ENCODE measurements around the gene SEMA5A.

SEMA5A gene

DNA sequence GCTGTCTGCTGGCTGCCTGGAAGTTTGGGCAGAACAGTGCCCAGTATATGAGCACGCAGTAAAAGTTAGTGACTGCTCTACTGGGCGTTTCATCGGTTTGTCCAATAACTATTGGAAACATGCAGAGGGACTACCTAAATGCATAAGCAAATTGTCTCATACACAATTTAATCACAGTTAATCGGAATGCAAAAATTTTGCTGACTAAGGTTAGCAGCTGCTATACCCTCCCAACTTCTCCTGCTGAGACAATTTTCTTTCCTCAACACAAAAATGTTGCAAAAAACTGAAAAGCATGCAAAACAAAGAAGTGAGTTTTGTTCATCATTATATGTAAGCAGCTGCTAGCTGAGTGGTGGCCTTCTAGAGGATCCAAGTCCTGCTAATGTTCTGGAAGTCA lies 327.5 kb downstream of the SEMA5A start:
- no peak for DNase-seq (ENCODE audit: low read depth in 2 of 2)

DNA sequence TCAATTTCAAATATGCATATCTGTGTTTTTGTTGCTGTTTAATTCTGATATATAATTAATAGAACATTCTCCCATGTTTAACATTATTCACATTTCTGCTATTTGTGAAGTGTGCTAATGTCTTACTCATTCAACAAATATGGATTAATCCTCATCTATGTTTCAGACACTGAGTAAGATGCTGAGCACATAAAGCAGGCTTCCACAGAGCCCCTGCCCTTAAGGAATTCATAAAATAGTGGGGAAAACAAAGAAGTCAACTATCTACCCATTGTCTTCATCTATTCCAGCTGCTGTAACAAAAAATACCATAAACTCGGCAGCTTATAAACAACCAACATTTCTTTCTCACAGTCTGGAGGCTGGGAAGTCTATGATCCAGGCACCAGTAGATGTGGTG lies 333.3 kb downstream of the SEMA5A start:
- DNase-seq (ENCODE audit: low read depth in 2 of 2) = no peak

DNA sequence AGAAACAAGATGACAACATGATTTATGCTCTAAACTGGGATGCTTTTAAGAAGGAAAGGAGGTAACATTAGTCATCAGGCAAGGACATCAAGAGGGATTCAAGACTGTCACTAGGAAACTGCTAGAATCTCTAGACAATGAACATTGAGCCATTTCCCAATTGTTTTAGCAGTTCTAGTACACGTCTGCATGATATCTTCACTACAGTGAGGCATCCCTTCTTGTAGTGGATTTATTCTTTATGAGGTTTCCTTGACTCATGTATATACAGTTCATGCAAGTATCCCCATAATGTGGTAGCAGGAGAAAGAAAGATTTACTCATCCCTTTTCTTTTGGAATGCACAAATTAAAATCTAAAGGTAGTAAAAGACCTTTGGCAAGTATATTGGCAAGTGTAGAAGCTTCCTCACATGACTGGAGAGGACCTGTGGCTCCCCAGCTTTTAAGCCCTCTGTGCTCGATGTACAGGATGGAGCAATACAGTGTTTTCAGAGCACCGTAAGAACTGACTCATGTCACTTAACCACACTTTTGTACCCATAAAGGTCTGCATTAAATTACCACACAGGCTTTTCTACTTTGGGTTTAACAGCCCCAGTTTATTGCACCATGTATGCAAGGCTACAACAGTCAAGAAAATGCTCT lies 335.9 kb downstream of the SEMA5A start:
- DNase-seq (ENCODE audit: low read depth in 2 of 2) = no peak

DNA sequence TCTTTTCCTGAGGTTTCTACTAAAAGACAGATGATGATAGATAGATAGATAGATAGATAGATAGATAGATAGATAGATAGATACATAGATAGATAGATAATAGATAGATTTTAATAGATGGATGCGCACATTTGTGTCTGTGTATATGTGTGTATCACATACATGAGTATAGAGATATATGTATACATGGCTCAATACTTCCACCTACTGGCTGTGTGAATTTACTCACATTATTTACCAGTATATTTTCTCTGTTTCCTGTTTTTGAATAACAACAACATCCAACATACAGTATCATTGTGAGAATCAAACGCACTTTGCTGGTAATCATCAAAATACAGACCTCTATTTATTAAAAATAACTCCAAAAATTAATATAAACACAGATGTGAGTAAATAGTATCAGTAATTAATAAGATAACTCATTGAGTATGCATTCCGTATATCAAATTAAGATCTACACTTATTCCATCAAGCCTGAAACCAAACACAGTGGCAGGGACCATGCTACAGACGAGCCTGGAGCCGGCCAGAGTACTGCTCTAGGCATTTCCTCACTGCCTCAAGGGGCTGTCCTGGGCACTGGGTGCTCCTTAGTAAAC lies 338.0 kb downstream of the SEMA5A start:
- DNase-seq (ENCODE audit: low read depth in 2 of 2) = no peak

DNA sequence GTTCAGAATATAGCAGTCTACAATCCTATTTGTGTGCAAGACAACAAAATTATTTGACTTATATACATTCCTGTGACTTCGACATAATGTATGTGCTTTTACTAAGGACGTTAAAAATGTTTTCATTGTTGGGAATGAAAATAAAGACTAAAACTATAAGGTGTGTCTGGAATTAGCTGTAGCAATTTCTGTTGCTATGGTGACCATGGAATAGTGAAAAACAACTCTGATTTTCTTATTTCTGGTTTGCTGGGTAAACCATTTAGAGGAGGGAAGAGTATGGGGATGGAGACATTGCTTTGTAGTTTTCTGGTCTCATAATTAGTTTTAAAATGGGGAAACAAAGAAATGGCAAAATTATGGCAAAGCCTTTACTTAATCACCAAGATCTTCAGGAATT lies 343.2 kb downstream of the SEMA5A start:
- DNase-seq (ENCODE audit: low read depth in 2 of 2) = no peak

DNA sequence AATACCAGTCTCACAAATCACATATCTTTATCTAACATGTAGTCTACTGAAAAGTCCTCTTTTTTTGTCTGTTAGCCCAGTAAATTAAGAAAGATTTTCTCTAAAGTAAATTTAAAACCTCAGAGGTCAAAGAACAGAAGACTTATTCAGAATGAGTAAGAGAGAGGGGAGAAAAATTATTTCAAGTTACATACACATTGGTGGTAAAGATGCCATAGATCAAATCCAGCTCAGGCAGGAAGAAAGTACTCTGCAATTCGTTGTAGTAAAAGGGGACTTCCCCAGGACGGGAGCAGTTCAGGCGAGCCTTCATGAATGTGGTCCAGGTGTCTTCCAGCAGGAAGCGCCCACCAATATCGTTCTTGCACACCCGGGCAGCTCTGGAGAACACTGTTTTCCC lies 344.1 kb downstream of the SEMA5A start:
- no peak for DNase-seq (ENCODE audit: low read depth in 2 of 2)

DNA sequence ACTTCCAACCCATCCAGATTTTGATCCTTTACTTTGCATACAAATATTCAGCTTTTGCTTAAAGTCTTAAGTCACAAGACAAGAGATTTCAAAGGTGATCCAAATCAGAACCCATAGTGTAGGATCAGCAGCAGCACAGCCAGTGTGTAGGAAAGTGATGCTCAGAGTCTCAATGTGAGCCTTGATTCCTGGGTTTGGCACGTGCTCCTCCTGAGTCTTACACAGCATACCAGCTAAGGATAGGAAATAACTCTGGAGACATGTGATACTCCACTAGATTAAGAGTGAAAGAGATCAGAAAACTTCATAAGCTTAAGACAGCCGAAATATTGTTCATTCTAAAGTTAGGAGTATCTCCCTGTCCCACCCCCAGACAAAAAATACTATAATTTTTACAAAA lies 344.9 kb downstream of the SEMA5A start:
- no peak for DNase-seq (ENCODE audit: low read depth in 2 of 2)

GRCh38 chr5:9198394-9198793 lies 347.5 kb downstream of the SEMA5A start:
- no peak for DNase-seq (ENCODE audit: low read depth in 2 of 2)

GRCh38 chr5:9197881-9198260 lies 348.0 kb downstream of the SEMA5A start:
- no peak for DNase-seq (ENCODE audit: low read depth in 2 of 2)

- no peak for DNase-seq (ENCODE audit: low read depth in 2 of 2)
Observed at GRCh38 chr5:9196403-9197227, 349.3 kb downstream of the SEMA5A start.

GRCh38 chr5:9194509-9194908 lies 351.4 kb downstream of the SEMA5A start:
- no peak for DNase-seq (ENCODE audit: low read depth in 2 of 2)

GRCh38 chr5:9192266-9192665 lies 353.6 kb downstream of the SEMA5A start:
- DNase-seq (ENCODE audit: low read depth in 2 of 2) = no peak

DNA sequence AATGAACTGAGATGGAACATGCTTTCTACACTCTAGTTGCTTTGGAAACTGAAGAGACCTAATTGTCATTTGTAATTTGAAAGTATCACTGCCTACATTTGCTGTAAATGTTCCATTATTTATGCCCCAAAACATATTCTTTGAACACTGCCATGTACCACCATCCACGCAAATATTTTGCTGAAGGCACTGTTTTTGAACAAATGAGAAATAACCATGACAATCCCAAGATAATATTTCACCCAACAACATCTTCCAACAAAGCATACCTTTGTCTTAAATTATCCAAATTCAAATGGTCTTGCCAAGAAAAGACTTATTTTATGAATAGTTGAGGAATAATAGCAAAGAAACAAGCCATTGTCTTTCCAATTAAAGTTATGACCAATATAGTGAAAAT lies 356.2 kb downstream of the SEMA5A start:
- DNase-seq (ENCODE audit: low read depth in 2 of 2) = no peak

- no peak for DNase-seq (ENCODE audit: low read depth in 2 of 2)
Observed at GRCh38 chr5:9188956-9189355, 356.9 kb downstream of the SEMA5A start.

GRCh38 chr5:9188131-9188530 lies 357.7 kb downstream of the SEMA5A start:
- no peak for DNase-seq (ENCODE audit: low read depth in 2 of 2)

- no peak for DNase-seq (ENCODE audit: low read depth in 2 of 2)
Observed at GRCh38 chr5:9187614-9188013, 358.3 kb downstream of the SEMA5A start.

DNA sequence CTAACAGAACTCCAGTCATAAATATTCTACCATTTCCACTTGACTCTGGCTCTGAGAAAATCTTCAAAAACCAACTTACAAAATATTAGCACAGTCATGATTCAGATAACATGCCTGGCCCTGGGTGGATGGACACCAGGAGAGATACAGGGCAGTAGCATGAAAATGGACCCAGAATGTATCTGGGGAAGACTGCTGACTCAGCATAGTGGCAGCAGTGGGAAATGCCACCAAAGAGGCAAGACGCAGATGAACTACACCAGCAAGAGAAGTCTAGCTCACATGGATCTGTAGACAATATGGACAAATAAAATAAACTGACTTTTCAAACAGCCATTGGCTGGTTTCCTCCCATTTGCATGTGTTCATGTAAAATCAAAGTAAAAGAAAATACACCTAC lies 359.8 kb downstream of the SEMA5A start:
- DNase-seq (ENCODE audit: low read depth in 2 of 2) = no peak

DNA sequence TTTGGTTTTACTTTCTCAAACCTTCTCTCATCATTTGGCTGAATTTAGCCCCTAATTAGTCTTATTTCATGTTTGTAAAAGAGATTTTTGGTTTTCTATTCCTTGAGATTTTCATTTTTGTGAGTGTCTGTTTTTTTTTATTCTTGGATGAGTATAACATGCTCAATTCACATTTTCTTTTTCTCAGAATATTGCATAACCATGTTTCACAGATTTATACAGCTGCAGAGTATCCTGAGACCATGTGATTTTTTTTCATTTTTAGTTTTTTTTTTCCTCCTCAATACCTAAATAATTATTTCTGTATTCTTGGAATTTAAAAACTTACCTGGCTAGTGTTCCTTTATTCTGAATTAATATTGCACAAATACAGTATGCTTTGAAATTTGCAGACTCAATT lies 361.9 kb downstream of the SEMA5A start:
- DNase-seq (ENCODE audit: low read depth in 2 of 2) = no peak

DNA sequence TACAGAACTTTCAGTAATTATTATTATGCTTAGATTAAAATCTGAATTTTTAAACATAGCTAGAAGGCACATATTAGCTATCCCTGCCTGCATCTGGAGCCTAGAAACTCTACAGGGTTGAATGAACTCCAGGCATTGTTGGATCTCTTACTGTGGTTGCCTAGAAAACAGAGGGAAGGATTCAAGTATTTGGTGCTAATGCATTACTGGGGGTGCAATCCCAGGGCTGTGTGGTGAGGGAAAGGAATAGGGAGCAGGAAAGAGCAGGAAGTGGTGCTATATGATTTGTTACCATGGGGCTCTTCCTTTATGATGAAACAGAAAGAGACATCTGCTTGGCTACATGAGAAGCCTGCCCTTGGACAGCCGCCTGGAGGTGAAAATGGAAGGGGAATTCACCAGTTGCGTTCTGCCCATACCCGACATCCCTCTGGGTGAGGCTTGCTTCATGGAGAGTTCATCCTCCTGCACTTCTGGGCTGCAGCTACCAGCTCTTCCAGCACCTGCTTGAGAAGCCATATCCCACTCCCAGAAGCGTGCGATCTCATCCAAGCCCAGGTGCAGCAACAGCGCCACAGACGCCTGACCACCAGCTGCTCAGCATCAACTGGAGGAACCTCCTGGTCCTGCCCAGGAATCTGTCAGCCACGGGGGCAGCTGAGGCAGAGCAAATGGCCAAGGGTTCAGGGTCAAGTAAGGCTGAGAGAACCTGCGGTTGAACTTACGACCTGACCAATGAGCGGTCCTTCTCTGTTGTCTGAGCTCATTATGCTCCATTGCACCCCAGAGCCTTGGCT lies 362.8 kb downstream of the SEMA5A start:
- DNase-seq (ENCODE audit: low read depth in 2 of 2) = no peak

DNA sequence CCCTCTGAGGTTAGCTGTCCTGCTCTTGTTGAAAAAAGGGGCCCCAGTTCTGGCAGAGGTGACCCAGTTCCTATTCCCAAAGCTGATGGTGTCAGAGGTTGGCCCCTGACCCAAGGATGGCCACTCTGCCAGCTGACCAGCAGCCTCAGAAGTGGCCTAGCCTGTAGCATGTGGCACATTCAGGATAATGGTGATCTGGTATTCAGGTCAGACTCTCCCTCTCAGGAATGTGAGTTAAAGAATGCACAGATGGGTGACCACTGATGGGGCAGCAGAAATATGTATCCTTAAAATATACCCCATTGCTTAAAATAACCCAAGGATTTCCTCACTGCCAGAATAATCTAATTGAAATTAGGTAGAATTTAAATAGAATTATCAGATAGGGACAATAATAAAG lies 369.2 kb downstream of the SEMA5A start:
- no peak for DNase-seq (ENCODE audit: low read depth in 2 of 2)

GRCh38 chr5:9174446-9174845 lies 371.4 kb downstream of the SEMA5A start:
- no peak for DNase-seq (ENCODE audit: low read depth in 2 of 2)

DNA sequence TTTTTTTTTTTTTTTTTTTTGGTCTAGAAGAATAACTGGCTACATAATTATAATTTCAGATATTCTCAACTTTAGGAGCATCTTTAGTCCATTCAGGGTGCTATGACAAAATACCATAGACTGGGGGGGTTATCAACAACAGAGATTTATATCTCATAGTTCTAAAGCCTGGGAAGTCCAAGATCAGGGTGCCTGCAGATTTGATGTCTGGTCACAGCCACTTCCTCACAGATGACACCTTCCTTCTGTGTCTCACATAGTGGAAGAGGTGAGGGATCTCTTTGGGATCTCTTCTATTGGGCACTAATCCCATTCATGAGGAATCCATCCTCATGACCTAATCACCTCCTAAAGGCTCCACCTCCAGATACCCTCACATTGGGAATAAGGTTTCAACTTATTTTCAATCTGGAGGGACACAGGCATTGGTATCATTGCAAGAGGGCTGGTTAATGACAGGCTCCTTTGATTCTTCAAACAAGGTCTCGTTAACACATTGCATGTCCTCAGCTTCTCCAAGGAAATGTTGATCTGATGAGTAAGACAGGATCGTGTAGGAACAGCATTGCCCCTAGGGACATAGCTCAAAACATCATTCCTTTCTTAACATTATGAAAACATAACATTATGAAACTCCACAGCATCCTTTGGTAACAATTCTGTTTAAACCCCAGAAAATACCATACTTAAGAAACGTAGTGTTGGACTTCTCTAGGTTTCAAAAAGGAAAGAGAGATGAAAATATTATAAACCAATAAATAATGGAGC lies 372.4 kb downstream of the SEMA5A start:
- no peak for DNase-seq (ENCODE audit: low read depth in 2 of 2)

All from activated CD4-positive, alpha-beta T cell treated with anti-CD3 and anti-CD28 coated beads for 24 hours (primary cell).